IPS-18c (cell line): Measurements from ENCODE around the gene PNKD.
"Not testable (repeated sequence)": the region's sequence is repeated elsewhere in the genome, so short reads cannot be mapped to it uniquely, and the experiment has no call there.

ENCODE experiments used
- H3K4me3 ChIP-seq: 2 replicates; pipeline ENCODE4 v1.7.0; 2013; ENCODE audit warnings: low read depth, mild to moderate bottlenecking, low read length, moderate library complexity; ENCODE audit not compliant: insufficient read depth
- H3K9me3 ChIP-seq: one replicate; pipeline ENCODE4 v1.6.1; 2013; ENCODE audit warnings: mild to moderate bottlenecking, low read length, moderate library complexity; ENCODE audit not compliant: control insufficient read depth, insufficient read depth

PNKD gene

GRCh38 chr2:218266316-218266979 is 3.9 kb upstream of the PNKD start:
- H3K4me3 ChIP-seq, result no peak overlapping the region
- H3K9me3 ChIP-seq, result no peaks in the 10 kb centered on the region

GRCh38 chr2:218267259-218267658 is 3.1 kb upstream of the PNKD start:
- Histone ChIP-seq H3K4me3 (no peak overlapping the region), H3K9me3 (no peaks in the 10 kb centered on the region)

- no peaks in the 10 kb centered on the region for H3K9me3 ChIP-seq
These were observed 585 bp downstream of the PNKD start for GRCh38 chr2:218270721-218271486.

GRCh38 chr2:218271487-218271797 is 1.1 kb downstream of the PNKD start:
- Histone ChIP-seq H3K4me3 (peak overlapping the region; percentile 83), H3K9me3 (no peaks in the 10 kb centered on the region)

More at GRCh38 chr2:218270721-218271486, 585 bp downstream of the PNKD start:
- peak overlapping the region; percentile 83 for H3K4me3 ChIP-seq

GRCh38 chr2:218271865-218272530 is 1.7 kb downstream of the PNKD start:
- H3K4me3 ChIP-seq, result no peak overlapping the region
- H3K9me3 ChIP-seq, result no peaks in the 10 kb centered on the region

- H3K4me3 ChIP-seq, result no peak overlapping the region
- no peaks in the 10 kb centered on the region for H3K9me3 ChIP-seq
These were observed 2.4 kb downstream of the PNKD start for GRCh38 chr2:218272531-218273212.

- H3K4me3 ChIP-seq, H3K9me3 ChIP-seq: not testable (repeated sequence)
These were observed 3.0 kb downstream of the PNKD start for GRCh38 chr2:218273214-218273907.

- Histone ChIP-seq H3K9me3 (no peaks in the 10 kb centered on the region), H3K4me3 (no peak overlapping the region)
These were observed 3.6 kb downstream of the PNKD start for GRCh38 chr2:218273908-218274249.

GRCh38 chr2:218274586-218274985 is 4.3 kb downstream of the PNKD start:
- no peaks in the 10 kb centered on the region for H3K9me3 ChIP-seq
- H3K4me3 ChIP-seq, result no peak overlapping the region

- H3K9me3 ChIP-seq, result no peaks in the 10 kb centered on the region
These were observed 5.2 kb downstream of the PNKD start for GRCh38 chr2:218275371-218276072.

GRCh38 chr2:218276986-218277755 is 6.9 kb downstream of the PNKD start:
- Histone ChIP-seq H3K4me3 (no peak overlapping the region), H3K9me3 (no peaks in the 10 kb centered on the region)

More at GRCh38 chr2:218275371-218276072, 5.2 kb downstream of the PNKD start:
- H3K4me3 ChIP-seq, result no peak overlapping the region

- Histone ChIP-seq H3K9me3 (peaks cover under 1% of the 10 kb centered on the region), H3K4me3 (no peak overlapping the region)
These were observed 7.6 kb downstream of the PNKD start for GRCh38 chr2:218277921-218278320.

GRCh38 chr2:218278531-218279360 is 8.4 kb downstream of the PNKD start:
- Histone ChIP-seq H3K9me3 (peaks cover 2% of the 10 kb centered on the region), H3K4me3 (no peak overlapping the region)

GRCh38 chr2:218280260-218280870 is 10.0 kb downstream of the PNKD start:
- Histone ChIP-seq H3K9me3 (peaks cover 2% of the 10 kb centered on the region), H3K4me3 (no peak overlapping the region)

GRCh38 chr2:218281449-218281848 is 11.1 kb downstream of the PNKD start:
- Histone ChIP-seq H3K9me3 (peaks cover 2% of the 10 kb centered on the region), H3K4me3 (no peak overlapping the region)
